Ishikawa (cell line): ENCODE results near the gene GRIFIN.

Source experiments
- EP300 ChIP-seq: IDR thresholded peaks from 2 replicates; pipeline ENCODE4 v1.6.1; 2012; ENCODE audit warnings: borderline replicate concordance
- NFIC ChIP-seq: IDR thresholded peaks from 2 replicates; pipeline ENCODE4 v1.6.1; 2012
- TAF1 ChIP-seq: IDR thresholded peaks from 2 replicates; pipeline ENCODE4 v1.6.1; 2012; ENCODE audit warnings: low read depth, mild to moderate bottlenecking
- YY1 ChIP-seq: IDR thresholded peaks from 2 replicates; pipeline ENCODE4 v1.6.1; 2012; ENCODE audit warnings: low read depth

DNA sequence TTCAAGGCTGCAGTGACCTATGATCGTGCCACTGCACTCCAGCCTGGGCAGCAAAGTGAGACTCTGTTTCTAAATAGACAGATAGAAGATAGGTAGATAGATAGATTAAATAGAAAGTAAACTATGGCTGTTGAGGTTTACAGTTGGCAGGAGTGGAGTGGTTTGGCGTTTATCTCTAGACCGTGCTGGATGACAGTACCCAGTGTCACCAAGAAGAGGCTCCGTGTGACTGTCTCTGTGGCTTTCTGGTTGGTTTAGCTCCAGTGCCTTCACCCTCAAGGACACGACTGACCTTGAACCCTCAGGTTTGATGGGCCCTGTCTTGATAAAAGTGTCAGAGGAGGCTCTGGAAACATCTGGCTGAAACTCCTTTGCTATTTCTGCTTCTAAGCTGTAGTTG is 41.1 kb downstream of the GRIFIN start:
- TF ChIP-seq EP300 = no peak
- no peak for TF ChIP-seq NFIC
- no peak for TF ChIP-seq TAF1
- no peak for TF ChIP-seq YY1
